Panc1 (cell line): ENCODE measurements around the gene KRTCAP2. TPM values are rescaled to one million over a fixed set of nuclear protein-coding genes. Genes with fewer than 3 reads are reported as not detected.

Experiments used
- ATAC-seq: fragments of 200-7000 bp; cut with Tn5 transposase; 2 replicates; pipeline ENCODE4 v1.9.1; 2020; ENCODE audit warnings: mild to moderate bottlenecking, moderate library complexity
- BruUV-seq: library from RNA; stranded (reverse); fragments of 400-500 nt; replicated peaks from 2 replicates; lab custom pipeline; 2021; lab: Mats Ljungman, UMichigan
- CTCF ChIA-PET: fragments of 300-600 bp; sonication (Branson Sonifier 250); formaldehyde crosslinking; loops from one replicate; lab custom pipeline; 2022; ENCODE audit warnings: antibody characterized with exemption; lab: Charles Lee
- POLR2A ChIA-PET: fragments of 300-600 bp; sonication (Branson Sonifier 250); formaldehyde crosslinking; loops from one replicate; lab custom pipeline; 2022; ENCODE audit warnings: antibody characterized with exemption; lab: Charles Lee
- DNase-seq: peaks from one replicate; pipeline ENCODE4 v3.0.0-alpha.2; 2010; ENCODE audit warnings: low read depth, low spot score
- H3K27ac ChIP-seq: 2 replicates; pipeline ENCODE4 v1.5.1; 2011; ENCODE audit warnings: mild to moderate bottlenecking, low read length, inconsistent platforms
- H3K27me3 ChIP-seq: fragments of 200-500 bp; sonication (Bioruptor generic); 2 replicates; pipeline ENCODE4 v1.6.0; 2014; ENCODE audit warnings: low read length, inconsistent platforms; ENCODE audit not compliant: control insufficient read depth, insufficient read depth
- H3K36me3 ChIP-seq: fragments of 200-500 bp; sonication (Bioruptor generic); 2 replicates; pipeline ENCODE4 v1.5.1; 2014; ENCODE audit warnings: inconsistent platforms, mild to moderate bottlenecking, low read length, moderate library complexity; ENCODE audit not compliant: control insufficient read depth, insufficient read depth
- H3K4me1 ChIP-seq: 2 replicates; pipeline ENCODE4 v1.5.1; 2011; ENCODE audit warnings: inconsistent platforms, mild to moderate bottlenecking, low read length, moderate library complexity; ENCODE audit not compliant: control insufficient read depth, insufficient read depth
- H3K4me3 ChIP-seq, 2 experiments: 2 replicates each; pipeline ENCODE4 v1.5.1; 2011 to 2012; ENCODE audit warnings: low read depth in 2 of 2, low read length in 2 of 2, mild to moderate bottlenecking in 2 of 2, inconsistent platforms in 1 of 2, moderate library complexity in 1 of 2
- H3K9me3 ChIP-seq: fragments of 200-500 bp; sonication (Bioruptor generic); 2 replicates; pipeline ENCODE4 v1.5.1; 2014; ENCODE audit warnings: low read depth, mild to moderate bottlenecking, inconsistent platforms, low read length, moderate library complexity; ENCODE audit not compliant: control insufficient read depth, insufficient read depth
- CTCF ChIP-seq: fragments of 450-650 bp; IDR thresholded peaks from 2 replicates; pipeline ENCODE4 v1.5.1; 2017; ENCODE audit warnings: mild to moderate bottlenecking
- POLR2AphosphoS5 ChIP-seq: IDR thresholded peaks from 2 replicates; pipeline ENCODE4 v1.6.1; 2012; ENCODE audit warnings: mild to moderate bottlenecking, low read depth, low read length, moderate library complexity
- REST ChIP-seq, 2 experiments: IDR thresholded peaks; 2 replicates each; pipeline ENCODE4 v1.6.1; 2011 to 2012; ENCODE audit warnings: low read depth in 2 of 2, control low read depth in 1 of 2, low read length in 1 of 2, mild to moderate bottlenecking in 1 of 2, moderate library complexity in 1 of 2; ENCODE audit not compliant: insufficient read depth in 1 of 2
- SIN3A ChIP-seq: IDR thresholded peaks from 2 replicates; pipeline ENCODE4 v1.6.1; 2012; ENCODE audit warnings: low read depth, mild to moderate bottlenecking, low read length, moderate library complexity, borderline replicate concordance; ENCODE audit not compliant: insufficient read depth
- TCF7L2 ChIP-seq: IDR thresholded peaks from 2 replicates; pipeline ENCODE4 v1.6.1; 2011; ENCODE audit warnings: mild to moderate bottlenecking, low read depth, low read length, inconsistent platforms
- in situ Hi-C: cut with HindIII; loops from 2 replicates; pipeline ENCODE4 v1.10.0; 2016; ENCODE audit warnings: low sequenced_read_pairs, low pct_unique_long_range_greater_than_20kb
- intact Hi-C: fragments of 100-400 bp; cut with micrococcal nuclease; formaldehyde crosslinking; loops from one replicate; pipeline ENCODE4 v1.10.0; 2022; ENCODE audit not compliant: unreplicated experiment
- total RNA-seq: library from RNA; stranded (reverse); gene quantifications from one replicate; pipeline ENCODE4 v1.2.1, GENCODE V29; 2021; ENCODE audit not compliant: unreplicated experiment

Gene KRTCAP2
- total RNA-seq, 1 experiment from 2014 or later = 155 TPM

DNA sequence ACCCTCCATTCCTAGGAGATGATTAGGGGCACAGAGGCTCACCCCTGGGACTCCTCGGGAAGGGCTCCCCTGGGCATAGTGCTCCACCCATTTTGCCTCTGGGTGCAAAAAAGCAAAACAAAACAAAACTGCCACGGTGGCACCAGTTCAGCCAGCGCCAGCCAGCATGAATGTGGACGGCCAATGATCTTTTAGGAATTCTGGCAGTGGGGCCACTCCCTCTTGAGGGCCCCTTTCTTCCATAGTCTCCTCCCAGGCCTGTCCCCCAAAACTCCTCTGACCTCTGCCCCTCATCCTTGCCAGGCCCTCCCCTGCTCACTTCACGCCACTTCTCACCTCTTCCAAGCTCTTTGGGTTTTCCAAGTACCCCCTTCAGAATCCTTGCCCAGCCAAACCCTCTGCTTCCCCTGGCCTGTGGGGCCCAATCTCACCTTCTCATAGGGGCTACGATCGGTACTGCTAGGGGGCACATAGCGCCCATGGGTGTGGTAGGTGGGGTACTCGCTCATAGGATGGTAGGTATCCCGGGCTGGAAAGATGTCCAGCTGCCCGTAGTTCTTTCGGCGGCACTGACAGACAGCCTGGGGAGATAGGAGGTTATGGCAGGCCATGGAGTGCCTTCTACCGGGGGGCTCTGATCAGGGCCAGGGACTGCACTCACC, 13.8 kb upstream of the KRTCAP2 start:
- H3K27ac ChIP-seq = no peak overlapping the region
- DNase-seq (no peak), ATAC-seq (no peak)
- POLR2A ChIA-PET = interaction anchor here (0.7 kb wide), 1 partner anchor 11 kb away, joined by 3 read pairs; no protein-coding TSS in a partner anchor
- no peak for TF ChIP-seq TCF7L2
- TF ChIP-seq SIN3A = no peak
- intact Hi-C loops (no loop called here), in situ Hi-C loops (no loop called here)
- CTCF ChIA-PET = interaction anchor here (0.7 kb wide), 1 partner anchor 93 kb away, joined by 5 read pairs; no protein-coding TSS in a partner anchor
- H3K4me3 ChIP-seq = no peak overlapping the region
- no peaks in the 10 kb centered on the region for H3K27me3 ChIP-seq
- no peaks in the 10 kb centered on the region for H3K36me3 ChIP-seq
- no peaks in the 10 kb centered on the region for H3K9me3 ChIP-seq
- no TSS peak for BruUV-seq
- H3K4me1 ChIP-seq = peaks cover 2% of the 10 kb centered on the region

DNA sequence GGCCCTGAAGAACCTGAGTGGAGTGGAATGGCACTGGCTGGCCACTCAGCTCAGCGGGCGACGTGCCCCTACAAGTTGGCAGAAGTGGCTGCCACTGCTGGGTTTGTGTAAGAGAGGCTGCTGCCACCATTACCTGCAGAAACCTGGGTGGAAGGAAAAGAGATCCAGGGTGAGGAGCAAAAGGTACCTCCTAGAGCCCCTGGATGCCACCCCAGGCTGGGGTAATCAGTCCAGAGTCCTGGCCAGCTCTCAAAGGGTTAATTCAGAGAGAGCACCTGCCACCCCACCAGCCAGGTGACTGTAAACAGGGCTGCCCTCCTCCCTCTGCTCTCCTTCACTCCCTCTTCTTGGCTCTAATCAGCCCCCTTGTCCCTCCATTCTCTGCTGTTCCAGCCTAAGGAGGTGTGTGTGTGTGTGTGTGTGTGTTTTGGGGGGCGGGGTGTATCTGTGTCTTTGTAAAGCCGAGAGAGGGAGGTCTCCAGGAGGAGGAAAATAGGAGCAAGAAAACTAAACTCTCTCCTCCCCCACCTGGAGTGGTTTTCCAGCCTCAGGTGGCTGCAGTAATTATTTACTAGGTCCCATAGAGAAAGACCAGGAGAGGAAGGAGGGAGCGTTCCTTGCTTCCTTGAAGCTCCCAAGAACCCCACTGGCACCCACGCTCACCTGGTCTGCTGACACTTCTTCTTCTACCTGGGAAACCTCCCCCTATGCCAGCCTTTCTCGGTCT, 13.1 kb upstream of the KRTCAP2 start:
- TF ChIP-seq POLR2AphosphoS5 (no peak), REST (IDR thresholded peaks at IDR 0.05; ENCODE audit: insufficient read depth in 1 of 2, low read depth in 2 of 2, low read length in 1 of 2) (no peak), CTCF (no peak)
- H3K27me3 ChIP-seq = no peaks in the 10 kb centered on the region
- ChIA-PET CTCF (interaction anchor here (0.7 kb wide), 1 partner anchor 93 kb away, joined by 5 read pairs; no protein-coding TSS in a partner anchor), POLR2A (interaction anchor here (0.7 to 1.1 kb wide), 2 partner anchors 8 to 12 kb away, joined by 3 to 4 read pairs; no protein-coding TSS in a partner anchor)
- no TSS peak for BruUV-seq
- intact Hi-C loops (no loop called here), in situ Hi-C loops (no loop called here)
- no peaks in the 10 kb centered on the region for H3K36me3 ChIP-seq
- H3K9me3 ChIP-seq = no peaks in the 10 kb centered on the region
- ATAC-seq = no peak
- peaks cover 2% of the 10 kb centered on the region for H3K4me1 ChIP-seq
- H3K4me3 ChIP-seq = no peak overlapping the region
- DNase-seq = no peak
- H3K27ac ChIP-seq = no peak overlapping the region

DNA sequence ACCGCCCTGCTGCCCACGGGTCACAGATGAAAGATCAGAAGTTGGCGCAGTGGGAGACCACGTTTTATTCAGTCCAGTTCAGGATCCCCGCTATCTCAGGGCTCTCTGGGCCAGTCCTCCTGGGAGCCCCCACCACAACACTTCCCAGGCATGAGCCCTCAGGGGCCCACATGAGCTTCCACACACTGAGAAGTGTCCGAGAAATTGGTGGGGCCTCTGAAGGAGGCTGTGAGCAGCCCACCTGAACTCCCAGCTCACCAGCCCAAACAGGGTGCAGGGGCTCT, 12.6 kb upstream of the KRTCAP2 start:
- intact Hi-C loops = no loop called here
- POLR2A ChIA-PET = interaction anchor here (1.1 kb wide), 1 partner anchor 9 kb away, joined by 4 read pairs; no protein-coding TSS in a partner anchor
- BruUV-seq = no TSS peak

More for the DNA sequence above, 12.6 kb upstream of the KRTCAP2 start:
- Histone ChIP-seq H3K4me3 (no peak overlapping the region), H3K27ac (no peak overlapping the region), H3K27me3 (no peaks in the 10 kb centered on the region), H3K4me1 (peaks cover 2% of the 10 kb centered on the region), H3K36me3 (no peaks in the 10 kb centered on the region), H3K9me3 (no peaks in the 10 kb centered on the region)
- DNase-seq (no peak), ATAC-seq (no peak)
- TF ChIP-seq REST (IDR thresholded peaks at IDR 0.05; ENCODE audit: insufficient read depth in 1 of 2, low read depth in 2 of 2, low read length in 1 of 2) (no peak), SIN3A (no peak), POLR2AphosphoS5 (no peak), TCF7L2 (no peak), CTCF (no peak)
- in situ Hi-C loops = no loop called here
- CTCF ChIA-PET = no interaction called here
